Cardiac fibroblast (primary cell): ENCODE measurements around the gene RASSF1.

Experiments used
- DNase-seq, 2 donors: peaks; one replicate each; pipeline versions ENCODE4 v3.0.0 to v3.0.0-alpha.2; 2010; ENCODE audit warnings: low read depth in 2 of 2
- H3K4me3 ChIP-seq, 2 donors: replicated peaks in 1 of 2; 1 replicate in 1 of 2; 2 replicates in 1 of 2; pipeline ENCODE4 v1.5.1; 2011; ENCODE audit warnings: low read depth in 2 of 2, low read length in 2 of 2, mild to moderate bottlenecking in 2 of 2, moderate library complexity in 1 of 2
- CTCF ChIP-seq: IDR thresholded peaks from one replicate; pipeline ENCODE4 v1.5.1; 2011; ENCODE audit warnings: low read depth, mild to moderate bottlenecking, low read length, inconsistent platforms

The RASSF1 gene

DNA sequence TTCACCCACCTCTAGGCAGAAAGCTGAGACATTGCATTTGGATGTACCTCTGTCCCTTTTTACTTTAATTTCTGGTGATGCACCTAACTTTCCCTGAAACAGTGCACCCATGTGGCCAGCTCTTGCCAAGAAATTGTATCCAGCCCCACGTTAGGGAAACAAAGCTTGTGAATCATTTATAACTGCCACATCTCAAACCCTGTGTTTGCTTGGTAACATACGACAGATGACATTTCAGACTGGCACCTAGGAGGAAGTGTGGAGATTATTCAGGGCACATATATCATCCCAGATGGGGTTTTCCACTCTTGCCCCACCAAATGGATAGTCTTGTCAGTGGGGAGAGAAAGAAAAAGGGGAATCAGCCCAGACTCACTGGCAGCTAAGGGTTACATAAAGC lies 12.1 kb upstream of the RASSF1 start:
- no peak overlapping the region for H3K4me3 ChIP-seq
- DNase-seq = peak in 1 of 2 donors; percentile 56
- TF ChIP-seq CTCF = peak; percentile 29

DNA sequence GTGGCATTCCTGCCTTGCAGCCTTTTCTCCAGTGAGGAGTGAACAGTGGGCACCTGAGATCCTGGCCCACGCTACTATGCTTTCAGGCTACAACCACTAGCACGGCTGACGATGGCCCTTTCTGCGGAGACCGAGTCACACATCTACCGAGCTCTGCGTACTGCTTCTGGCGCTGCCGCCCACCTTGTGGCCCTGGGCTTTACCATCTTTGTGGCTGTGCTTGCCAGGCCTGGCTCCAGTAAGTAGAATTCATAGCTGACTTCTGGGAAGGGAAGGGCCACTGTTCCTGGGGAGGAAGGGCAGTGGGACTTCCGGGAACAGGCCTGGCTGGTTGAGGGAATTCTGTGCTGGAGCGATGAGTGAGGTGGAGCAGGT lies 10.7 kb upstream of the RASSF1 start:
- peak overlapping the region; percentile 80 to 98 for H3K4me3 ChIP-seq
- no peak for DNase-seq
- TF ChIP-seq CTCF = no peak

GRCh38 chr3:50350527-50351322 lies 10.1 kb upstream of the RASSF1 start, which contains the start of the genes CYB561D2 and NPRL2:
Gene CYB561D2, plus strand, starts transcription at chr3:50350862. Its CDS starts 572 bp downstream, at chr3:50351434.
Gene NPRL2, minus strand, starts transcription at chr3:50350775. Its CDS starts 123 bp downstream, at chr3:50350652.
- peak within 1 kb of the TSS; percentile 80 to 98 for H3K4me3 ChIP-seq
- DNase-seq = peak; percentile 92 to 93
- TF ChIP-seq CTCF = no peak

- DNase-seq = no peak
- peak overlapping the region; percentile 80 to 98 for H3K4me3 ChIP-seq
- TF ChIP-seq CTCF = no peak
Observed at GRCh38 chr3:50350213-50350526, 9.5 kb upstream of the RASSF1 start.

DNA sequence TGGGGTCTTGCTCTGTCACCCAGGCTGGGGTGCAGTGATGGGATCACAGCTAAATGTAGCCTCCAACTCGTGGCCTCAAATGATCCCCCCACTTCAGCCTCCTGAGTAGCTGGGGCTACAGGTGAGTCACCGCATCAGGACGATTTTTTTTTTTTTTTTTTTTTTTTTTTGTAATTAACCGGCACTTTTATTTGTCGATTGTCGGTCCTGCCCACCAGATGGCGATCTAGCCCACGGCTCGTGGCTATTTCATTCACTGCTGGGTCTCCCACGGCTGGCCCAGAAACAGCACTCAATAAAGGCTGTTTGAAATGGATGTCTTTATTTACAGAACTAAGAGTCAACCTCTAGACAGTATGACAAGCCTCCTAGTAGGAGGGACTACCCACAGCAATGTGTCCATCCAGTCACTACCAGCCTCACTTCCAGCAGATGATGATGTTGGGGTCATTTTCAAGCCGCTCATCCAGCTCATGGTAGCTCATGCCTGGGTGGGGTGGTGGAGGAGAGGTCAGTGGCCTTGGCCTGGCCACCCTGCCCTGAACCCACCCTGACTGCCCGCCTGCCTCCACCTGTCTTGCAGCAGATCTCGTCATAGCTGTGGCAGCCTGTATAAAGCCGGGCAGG lies 6.7 kb upstream of the RASSF1 start:
- H3K4me3 ChIP-seq = no peak overlapping the region
- peak; percentile 80 to 83 for DNase-seq
- TF ChIP-seq CTCF = peak; percentile 63

DNA sequence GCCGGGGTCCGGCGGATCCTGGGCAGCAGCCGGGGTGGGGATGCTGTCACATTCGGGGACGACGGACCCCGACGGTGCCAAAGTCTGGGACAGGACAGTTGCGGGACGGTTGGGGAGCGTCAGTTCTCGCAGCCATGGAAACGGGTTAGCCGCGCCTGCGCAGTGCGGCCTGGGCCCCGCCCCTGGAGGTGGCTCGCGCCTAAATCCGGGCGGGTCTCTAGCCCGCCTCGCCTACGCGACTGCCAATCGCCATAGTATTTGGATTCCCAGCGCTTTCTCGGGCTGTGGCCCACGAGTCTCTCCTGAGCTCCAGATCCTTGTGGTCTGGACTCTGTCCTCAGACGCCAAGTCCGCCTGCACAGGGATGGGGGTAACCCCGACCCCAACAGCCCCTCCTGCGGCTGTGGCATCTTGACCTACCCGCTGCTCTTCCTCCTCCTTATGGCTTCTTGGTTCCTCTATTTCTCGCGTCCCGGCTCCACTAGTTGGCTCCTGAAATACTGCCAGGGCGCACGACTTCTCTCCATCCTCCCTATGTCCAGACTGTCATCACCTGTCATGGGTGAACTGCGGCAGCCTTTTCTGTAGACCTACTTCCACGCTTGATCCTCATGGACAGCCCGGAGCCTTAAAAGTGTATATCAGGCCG lies 5.1 kb upstream of the RASSF1 start, which contains the start of gene ZMYND10:
Gene ZMYND10, minus strand, starts transcription at position 147 of the 649 bp plus-strand sequence. CDS start 153 bp downstream, outside the sequence.
- peak within 1 kb of the TSS; percentile 46 to 52 for H3K4me3 ChIP-seq
- DNase-seq = peak; percentile 58 to 64
- TF ChIP-seq CTCF = no peak
